Heart left ventricle (tissue), 13 donors: ENCODE data around the gene SLC4A2.
A peak's percentile ranks its signal among the peaks of the same experiment; 100 is the strongest.

ENCODE experiments used
- POLR2A ChIP-seq, 2 donors: fragments of 450-650 bp; IDR thresholded peaks; one replicate each; pipeline ENCODE4 v1.6.1; 2017; ENCODE audit warnings: antibody characterized with exemption in 2 of 2, mild to moderate bottlenecking in 2 of 2, moderate library complexity in 2 of 2
- TF ChIP-seq, protein P1 (sequence below), 12 donors: fragments of 200-600 bp; sonication (generic) in 4 of 12; IDR thresholded peaks; one replicate each; pipeline versions ENCODE4 v1.5.0 to v1.8.0; 2018 to 2022; ENCODE audit warnings: antibody characterized with exemption in 12 of 12, mild to moderate bottlenecking in 5 of 12
- donor health status: ischemic (EF 13 %, LVEDD 7.1; RV severe dilation, severe dysfunction).
- donor health status: DM: no; HTN: yes; CAD: no.
- donor health status: DM: no; HTN: no; CAD: no.
- donor health status: ischemic (EF 25% LVEDD 6.9; RV normal size, moderate dysfunction).
- donor health status: ischemic (EF 25% LVEDD 5.7; RV mildly dilated, moderate dysfunction).
- donor health status: ischemic (EF 35%, LVEDD 5.7; RV mildly dilated, moderate dysfunction).
- donor health status: nonischemic (EF 11% LVEDD 7.7; RV severe dilation, severe dysfunction).
- donor health status: DM: yes; HTN: yes; CAD: no.
- donor health status: PGD.
- donor health status: ischemic (EF 29% LVEDD 5.4; RV normal size, mild dysfunction).
- donor health status: nonischemic (EF 23%, LVEDD 6.1; RV moderate dilation, normal function).

DNA sequence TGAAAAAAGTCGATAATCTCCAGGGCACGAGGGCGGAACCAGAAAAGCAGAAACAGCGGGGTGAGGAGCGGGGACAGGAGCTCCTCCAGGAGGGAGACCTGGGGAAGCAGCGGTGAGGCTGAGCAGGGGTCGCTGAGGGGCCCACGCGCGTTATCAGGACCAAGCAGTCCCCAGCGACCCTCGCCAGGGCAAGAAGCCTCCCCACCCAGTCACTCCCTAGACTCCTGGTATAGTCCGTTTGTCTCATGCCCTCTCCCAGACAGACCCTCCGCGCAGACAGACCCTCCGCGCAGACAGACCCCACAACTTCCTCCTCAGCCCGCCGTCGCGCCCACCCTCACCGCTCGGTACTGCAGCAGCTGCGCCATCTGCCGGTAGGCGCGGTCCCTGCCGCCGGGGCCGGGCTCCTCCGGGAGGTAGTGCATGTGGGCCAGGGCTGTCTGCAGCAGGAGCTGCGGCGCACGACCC lies 41.4 kb upstream of the SLC4A2 start:
- no peak for TF ChIP-seq POLR2A (IDR thresholded peaks at IDR 0.05)
- TF ChIP-seq, protein P1, sequence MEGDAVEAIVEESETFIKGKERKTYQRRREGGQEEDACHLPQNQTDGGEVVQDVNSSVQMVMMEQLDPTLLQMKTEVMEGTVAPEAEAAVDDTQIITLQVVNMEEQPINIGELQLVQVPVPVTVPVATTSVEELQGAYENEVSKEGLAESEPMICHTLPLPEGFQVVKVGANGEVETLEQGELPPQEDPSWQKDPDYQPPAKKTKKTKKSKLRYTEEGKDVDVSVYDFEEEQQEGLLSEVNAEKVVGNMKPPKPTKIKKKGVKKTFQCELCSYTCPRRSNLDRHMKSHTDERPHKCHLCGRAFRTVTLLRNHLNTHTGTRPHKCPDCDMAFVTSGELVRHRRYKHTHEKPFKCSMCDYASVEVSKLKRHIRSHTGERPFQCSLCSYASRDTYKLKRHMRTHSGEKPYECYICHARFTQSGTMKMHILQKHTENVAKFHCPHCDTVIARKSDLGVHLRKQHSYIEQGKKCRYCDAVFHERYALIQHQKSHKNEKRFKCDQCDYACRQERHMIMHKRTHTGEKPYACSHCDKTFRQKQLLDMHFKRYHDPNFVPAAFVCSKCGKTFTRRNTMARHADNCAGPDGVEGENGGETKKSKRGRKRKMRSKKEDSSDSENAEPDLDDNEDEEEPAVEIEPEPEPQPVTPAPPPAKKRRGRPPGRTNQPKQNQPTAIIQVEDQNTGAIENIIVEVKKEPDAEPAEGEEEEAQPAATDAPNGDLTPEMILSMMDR (IDR thresholded peaks at IDR 0.05) = peak; percentile 85 to 98 (median 90)
